Activated CD4-positive, alpha-beta T cell treated with anti-CD3 and anti-CD28 coated beads, Interleukin-2, Interleukin-6, amounts not matched to agents 100 ng/mL and 50 ng/mL, durations not matched to agents 16 hours and 8 hours (primary cell): Measurements from ENCODE around the gene FOSL1.

Experiments
- DNase-seq: peaks from one replicate; pipeline ENCODE4 v3.0.0-alpha.2; 2020

FOSL1 gene

DNA sequence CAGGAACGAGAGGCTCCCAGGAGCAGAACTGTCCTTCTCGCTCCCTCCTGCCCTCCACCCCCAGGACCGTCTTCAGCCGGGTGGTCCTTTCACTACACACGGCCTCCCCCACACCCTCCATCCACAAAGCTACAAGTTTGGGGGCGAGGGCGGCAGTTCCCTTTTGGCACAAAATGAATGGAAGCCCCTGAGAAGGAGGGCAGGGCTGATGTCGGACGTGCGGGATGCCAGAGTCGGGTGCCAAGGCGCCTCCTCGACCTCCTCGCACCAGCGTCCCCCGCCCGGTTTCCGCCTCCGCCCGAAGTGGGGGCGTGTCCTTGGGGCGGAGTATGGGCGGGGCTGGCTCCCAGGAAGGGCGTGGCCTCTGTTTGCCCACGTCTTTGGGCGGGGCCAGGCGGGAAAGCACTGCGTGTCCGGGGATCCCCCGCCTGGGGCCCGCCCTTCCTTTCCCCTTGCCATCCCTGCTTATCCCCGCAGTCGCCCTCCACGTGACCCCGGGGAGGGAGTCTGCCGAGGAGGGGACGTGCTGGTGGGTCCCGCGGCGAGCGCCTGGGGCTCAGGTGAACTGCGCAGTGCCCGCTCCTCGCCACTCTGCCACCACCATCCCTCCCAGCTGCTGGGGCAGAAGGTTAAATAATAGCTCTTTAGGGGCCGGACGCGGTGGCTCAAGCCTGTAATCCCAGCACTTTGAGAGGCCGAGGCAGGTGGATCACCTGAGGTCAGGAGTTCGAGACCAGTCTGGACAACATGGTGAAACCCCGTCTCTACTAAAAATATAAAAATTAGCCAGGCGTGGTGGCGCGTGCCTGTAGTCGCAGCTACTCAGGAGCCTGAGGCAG, 26.7 kb downstream of the FOSL1 start:
- DNase-seq, result peak; percentile 98

DNA sequence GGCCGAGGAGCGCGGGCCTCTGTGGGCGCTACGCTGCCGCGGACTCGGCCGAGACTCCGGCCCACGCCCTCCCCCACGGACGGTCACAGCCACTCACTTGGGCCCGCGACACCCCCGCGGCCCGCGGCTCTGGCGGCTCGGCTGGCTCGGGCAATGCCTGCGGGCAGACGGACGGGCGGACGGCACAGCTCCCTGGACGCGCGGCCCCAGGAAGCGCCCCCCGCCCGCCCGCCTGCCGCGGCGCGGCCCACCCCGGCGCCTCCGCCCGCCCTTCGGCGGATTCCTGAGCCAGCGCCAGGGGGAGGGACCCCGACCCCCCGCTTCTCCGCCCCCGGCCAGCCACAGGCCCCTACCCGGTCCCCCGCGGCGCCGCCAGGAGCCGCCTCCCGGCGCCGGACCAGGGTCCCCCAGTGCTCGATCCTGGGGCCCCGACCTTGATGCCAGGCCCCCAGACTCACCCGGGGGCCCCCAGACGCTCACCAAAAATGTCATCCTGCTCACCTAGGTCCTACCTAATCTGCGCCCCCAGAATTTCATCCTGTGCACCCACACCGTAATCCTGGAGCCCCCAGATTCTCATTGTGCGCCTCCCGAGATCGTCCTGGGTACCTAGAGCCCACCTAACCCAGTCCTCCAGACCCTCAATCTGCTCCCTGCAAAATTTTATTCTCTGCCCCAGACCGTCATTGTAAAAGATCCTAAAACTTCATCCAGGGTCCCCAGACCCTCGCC, 27.4 kb downstream of the FOSL1 start, which contains the start of gene EFEMP2:
Gene EFEMP2 (minus strand): TSS at position 215 of the 732 bp plus-strand sequence. CDS start 446 bp downstream, outside the sequence.
- DNase-seq, result no peak

DNA sequence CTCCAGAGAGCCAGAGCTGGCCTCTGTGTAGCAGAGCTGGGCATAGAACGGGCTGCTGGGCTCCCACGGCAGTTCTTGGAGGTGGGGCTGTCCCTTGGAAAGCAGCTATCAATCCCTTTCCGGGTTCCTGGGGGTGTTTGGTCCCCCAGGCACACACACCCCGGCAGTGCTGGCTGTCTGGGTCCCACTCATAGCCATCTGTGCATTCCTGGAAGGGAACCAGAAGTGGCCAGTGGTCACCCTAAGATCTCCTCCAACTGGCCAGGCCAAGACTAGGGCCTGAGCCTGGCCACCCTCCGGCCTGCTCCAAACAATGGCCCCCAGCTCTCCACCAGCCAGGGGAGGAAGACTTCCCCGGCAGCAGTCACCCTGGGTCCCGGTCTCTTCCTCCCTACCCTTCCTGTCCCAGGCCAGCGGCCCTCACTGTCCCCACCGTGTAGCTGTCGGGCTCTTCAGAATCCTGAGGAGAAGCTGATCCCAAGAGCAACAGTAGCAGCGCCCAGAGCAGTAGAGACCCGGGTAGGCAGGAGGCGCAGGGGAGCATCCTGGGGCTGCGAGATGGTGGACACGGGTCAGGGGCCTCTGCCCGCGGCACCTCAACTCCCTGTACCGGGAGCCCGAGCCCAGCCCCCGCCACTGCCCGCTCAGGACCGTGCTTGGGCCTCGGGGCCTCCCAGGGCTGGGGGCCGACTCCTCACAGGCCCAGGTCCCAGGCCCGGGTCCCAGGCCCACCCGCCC, 28.2 kb downstream of the FOSL1 start:
- no peak for DNase-seq

DNA sequence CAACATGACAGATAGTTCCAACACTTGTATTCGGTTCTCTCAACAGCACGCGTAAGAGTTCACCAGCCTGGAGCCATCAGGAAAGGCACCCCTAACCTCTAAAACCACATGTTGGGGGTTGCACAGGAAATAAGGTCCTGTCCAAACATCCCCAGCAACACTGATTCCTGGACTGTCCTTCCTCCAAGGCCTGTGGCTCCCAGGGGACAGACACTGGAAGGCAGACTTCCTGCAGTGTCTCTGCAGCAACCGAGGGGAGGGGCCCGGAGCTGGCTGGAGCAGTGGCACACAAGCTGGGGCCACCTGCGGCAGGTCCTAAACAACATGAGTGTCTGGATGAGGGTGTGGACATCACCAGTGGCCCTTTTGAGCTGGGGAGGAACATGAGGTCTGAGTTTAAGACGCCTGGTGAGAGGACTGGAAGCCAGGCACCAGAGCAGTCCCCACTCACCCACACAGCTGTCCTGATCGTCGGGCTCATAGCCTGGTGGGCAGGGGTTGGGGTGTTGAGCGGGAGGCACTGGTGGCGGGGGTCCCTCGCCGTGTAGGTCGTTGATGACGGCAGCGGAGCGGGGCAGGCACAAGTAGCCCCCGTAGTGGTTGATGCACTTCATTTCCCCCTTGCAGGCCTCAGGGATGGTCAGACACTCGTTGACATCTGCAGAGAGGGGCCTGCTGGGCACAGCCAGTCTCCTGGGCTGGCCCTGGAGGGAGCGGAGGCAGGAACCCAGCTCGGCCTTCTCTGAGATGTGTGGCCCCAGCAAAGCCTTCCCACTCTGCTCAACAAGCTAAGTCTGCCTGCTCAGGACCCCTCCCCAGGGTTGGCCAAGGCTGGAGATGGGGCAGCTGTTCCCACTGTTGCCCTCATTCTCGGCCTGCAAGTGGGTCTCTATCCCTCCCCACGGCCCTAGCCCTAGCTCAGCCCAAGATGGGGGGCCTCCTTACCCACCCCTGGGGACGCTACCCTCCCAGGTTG, 29.2 kb downstream of the FOSL1 start:
- no peak for DNase-seq

DNA sequence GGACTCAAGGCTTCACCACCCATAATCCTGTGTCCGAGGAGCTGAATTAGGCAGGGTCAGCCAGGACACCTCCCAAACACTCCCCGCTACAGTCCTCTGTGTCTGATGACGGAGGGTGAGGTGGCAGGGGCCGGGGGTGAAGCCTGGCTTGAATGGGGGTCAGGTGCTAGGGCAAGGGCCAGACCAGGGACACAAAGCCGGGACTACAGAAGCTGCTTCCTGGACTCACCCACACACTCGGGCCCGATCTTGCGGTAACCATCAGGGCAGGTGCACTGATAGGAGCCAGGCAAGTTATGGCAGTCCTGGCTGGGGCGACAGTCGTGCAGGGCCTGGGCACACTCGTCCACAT, 29.9 kb downstream of the FOSL1 start:
- DNase-seq, result no peak

DNA sequence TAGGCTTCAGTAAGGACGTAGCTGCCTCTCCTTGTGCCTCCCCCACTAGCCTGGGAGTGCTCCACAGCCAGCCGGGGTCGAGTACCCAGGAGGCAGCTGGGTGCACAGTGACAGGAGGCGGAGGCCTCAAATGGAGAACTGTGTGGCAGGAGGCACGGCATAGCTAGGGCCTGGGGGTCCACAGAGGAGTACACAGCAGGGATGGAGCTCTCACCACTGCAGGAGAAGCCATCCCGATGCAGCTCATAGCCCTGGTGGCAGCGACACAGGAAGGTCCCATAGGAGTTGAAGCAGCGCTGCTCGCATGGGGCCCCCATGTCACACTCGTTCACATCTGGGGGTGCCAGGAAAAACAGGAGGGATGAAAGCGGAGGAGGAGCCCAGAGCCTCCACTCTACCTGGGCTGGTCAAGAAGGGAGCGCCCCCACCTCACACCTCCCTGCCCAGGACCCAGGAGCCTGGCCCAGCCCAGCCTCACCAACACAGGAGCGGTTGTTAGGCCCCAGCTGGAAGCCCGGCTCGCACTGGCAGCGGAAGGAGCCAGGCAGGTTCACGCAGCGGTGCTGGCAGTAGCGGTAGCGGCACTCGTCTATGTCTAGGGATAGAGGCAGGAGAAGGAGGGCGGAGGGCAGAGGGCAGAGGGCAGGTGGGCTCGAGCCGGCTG, 30.4 kb downstream of the FOSL1 start:
- no peak for DNase-seq

DNA sequence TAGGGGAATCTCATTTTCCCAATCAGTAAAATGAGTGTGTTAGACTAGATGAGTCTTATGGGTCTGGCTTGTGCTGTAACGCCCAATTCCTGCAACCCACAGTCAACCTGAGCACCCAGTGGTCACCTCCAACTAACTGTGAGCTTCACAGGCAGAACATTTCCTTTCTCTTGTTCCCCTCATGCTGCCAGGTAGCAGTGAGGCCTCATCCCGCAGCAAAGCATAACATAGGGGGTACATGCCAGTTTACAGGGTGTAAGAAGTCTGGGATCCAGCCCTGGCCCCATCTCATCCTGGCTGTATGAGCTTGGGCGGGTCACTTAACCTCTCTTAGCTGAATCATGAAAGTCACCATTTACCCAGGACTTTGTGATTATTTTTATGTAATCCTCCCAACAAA, 31.3 kb downstream of the FOSL1 start:
- no peak for DNase-seq

DNA sequence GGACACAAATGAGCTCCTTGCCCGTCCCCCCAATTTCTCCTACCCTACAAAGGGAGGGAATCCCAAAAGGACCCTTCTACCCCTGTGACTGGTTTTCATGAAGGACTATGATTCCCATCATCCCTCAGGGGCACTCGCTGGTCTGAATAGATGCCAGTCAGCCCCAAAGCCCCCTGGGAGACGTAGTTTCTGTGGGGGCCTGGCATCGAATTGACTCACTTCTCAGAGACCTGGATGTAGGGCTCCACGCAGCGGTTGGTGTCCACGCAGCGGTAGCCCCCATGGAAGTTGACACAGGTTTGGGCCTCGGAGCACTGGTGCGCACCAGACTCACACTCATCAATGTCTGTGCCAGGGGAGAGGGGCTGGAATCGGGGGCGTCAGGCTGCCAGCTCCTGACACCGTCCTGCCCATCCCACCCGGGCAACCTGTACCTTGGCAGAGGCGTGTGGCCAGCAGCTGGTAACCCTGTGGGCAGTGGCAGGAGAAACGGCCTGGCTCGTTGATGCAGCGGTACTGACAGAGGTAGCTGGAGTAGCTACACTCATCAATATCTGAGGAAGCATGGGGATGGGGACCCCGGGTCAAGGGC, 32.0 kb downstream of the FOSL1 start:
- DNase-seq, result no peak

DNA sequence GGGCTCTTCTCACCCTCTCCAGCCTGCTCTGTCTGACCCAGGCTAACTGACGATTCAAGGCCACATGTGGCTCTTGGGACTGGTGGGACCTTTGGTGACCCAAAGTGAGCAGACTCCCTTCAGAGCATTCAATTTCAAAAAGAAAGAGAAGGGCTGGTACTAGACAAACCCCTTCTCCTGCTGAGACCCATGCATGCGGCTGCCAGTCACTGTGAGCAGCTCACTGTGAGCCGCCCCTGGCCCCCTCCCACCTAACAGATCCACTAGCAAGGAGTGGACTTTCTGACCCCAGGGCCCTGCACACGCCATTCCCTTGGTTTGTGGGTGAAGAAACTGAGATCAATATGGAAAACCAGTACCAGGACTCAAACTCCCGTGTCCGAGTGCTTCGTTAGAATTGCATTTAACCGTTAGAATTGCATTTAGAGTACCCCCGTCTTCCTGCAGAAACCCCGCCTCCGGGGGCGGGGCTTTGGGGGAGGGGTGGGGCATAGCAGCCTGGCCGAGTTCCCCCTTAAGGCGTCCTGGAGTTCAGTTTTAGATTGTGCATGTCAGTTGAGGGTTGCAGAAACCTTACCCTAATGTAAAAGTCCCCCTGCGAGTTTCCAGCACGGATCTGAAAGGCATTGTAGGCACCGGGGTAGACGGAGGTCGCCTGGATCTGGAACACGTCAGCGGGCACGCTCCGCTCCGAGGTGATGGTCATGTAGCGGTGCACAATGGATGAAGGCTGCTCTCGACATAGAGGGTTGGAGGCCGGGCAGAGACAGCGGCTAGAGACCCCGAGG, 32.7 kb downstream of the FOSL1 start:
- no peak for DNase-seq

DNA sequence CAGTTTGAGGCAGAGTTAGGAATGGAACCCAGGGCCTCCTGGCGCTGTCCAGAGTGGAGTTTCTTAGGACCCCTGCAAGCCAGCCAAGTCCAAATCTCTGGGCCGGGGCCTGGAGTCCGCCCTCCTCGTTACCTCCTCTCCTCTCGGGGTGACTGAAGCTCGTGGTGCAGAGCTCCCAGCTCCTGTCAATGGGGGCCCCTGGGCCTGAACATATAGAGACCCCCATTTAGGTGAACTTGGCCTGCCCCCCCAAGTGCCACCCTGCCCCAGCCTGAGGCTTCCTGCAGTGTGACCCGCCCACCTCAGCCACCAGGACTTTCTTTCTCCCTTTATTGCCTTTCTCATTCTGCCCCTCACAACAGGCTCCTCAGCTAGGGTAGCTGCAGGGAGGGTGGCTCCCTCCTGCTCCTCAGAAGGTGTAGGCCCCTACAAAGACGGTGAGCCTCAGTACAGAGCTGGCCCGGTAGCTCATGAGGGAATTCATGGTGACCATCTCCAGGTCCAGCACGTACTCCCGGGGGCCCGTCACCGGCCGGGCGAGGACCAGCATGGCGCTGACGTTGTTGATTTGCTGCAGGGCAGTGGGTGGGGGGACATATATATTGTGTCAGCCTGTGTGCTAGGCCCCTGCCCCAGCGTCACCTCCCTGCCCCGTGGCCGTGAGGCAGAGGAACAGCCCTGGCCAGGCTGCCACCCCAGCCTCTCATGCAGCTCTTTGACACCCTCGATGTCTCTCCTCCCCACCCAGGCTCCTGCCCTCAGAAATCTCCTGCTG, 33.5 kb downstream of the FOSL1 start:
- DNase-seq, result no peak

DNA sequence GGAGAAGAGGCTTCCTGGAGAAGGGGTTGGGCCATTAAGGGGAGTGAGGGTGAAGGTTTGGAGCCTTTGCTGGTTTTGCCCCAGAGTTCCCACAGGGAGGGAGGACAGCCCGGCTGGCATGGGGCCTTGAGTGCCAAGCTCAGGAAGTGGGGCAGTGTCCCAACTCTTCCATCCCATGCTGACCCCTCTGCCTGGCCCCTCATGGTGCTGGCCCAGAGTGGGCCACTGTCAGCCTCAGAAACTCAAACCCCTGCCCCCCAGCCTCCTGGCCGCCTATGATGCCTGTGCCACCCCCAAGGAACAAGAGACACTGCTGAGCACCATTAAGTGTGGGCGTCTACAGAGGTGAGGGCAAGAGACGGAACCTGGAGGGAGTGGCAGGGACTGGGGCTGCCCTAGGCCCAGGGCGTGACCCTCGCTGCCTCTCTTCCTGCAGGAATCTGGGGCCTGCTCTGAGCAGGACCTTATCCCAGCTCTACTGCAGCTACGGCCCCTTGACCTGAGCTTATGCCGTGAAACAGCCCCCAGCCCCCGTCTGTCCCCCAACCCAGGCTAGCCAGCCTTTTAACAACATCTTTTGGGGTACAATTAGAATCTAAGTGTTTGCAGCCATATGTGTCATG, 34.5 kb downstream of the FOSL1 start:
- no peak for DNase-seq

DNA sequence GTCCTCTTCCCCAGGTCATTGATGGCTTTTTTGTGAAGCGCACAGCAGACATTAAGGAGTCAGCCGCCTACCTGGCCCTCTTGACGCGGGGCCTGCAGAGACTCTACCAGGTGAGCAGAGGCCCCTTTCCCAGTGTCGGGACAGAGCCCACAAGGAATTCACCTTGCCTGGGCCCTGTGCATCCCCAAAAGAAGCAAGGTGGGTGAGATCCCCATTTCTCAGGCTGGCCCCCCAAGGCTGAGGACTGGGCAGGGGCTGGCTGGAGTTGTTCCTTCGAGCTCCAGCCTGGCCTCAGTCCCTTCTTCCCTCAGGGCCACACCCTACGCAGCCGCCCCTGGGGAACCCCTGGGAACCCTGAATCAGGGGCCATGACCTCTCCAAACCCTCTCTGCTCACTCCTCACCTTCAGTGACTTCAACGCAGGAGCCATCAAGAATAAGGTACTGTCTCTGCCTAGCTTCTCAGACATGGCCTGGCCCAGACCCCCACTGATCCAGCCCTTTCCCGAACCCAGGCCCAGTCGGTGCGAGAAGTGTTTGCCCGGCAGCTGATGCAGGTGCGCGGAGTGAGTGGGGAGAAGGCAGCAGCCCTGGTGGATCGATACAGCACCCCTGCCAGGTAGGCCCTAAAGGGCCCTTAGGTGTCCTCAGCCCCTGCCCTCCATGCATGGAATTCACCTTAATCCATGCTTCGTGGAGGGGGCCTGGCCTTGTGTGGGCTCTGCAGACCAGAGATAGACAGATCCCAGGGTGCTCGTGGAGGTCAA, 35.3 kb downstream of the FOSL1 start:
- DNase-seq, result no peak

DNA sequence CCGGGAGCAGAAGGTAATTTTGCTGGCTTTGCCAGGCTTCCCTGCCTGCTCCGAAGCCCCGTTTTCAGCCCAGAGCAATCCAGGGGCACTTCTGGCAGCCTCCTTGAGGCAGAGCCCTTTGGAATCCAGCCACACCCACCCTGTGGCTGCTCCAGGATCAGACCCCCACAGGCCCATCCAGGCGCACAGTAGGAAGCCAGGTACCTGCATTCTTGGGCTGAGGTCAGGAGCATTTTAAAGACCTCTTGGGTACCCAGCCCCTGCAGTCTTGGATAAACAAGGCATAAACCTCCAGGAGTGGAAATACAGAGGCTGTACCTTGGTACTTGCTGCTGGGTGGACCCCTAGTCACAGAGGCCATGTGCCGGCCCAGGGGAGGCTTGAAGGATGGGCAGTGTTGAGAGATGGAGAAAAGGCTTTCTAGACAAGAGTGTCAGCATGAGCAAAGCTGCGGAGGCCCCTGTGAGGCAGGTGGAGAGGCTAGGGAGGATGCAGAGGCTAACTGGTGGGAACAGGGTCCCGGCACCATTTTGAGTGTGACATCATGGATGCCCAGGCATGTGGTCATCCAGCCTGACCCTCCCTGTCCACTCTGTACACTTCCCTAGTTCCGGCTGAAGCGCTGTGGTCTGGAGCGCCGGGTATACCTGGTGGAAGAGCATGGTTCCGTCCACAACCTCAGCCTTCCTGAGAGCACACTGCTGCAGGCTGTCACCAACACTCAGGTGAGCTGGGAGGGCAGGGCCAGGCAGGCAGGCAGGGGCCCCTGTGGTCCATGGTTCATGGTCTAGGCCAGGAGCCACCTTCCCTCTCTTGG, 36.1 kb downstream of the FOSL1 start:
- DNase-seq, result no peak

DNA sequence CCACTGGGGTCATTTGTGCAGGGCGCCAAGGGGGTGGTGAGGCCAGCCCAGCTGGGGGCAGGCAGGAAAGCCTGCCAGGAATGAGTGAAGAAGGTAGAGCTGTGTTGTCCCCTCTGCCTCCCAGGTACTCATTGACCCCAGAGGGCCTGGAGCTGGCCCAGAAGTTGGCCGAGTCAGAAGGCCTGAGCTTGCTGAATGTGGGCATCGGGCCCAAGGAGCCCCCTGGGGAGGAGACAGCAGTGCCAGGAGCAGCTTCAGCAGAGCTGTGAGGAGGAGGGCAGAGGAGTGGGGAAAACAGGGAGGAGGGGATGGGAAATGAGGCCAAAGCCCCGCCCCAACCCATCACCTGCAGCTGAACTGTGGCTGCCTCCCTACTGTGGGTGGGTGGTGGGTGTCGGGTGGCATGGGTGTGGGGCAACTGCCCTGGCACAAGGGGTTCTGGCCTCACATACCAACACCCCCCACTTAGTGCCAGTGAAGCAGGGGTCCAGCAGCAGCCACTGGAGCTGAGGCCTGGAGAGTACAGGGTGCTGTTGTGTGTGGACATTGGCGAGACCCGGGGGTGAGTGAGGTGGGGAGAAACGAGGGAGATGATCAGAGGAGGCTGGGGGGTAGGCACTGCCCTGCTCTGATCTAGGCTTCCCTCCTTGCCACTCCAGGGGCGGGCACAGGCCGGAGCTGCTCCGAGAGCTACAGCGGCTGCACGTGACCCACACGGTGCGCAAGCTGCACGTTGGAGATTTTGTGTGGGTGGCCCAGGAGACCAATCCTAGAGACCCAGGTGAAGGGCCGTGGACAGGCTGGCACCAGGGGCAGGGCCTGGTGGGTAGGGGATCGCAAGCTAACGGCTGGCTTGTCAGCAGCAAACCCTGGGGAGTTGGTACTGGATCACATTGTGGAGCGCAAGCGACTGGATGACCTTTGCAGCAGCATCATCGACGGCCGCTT, 37.0 kb downstream of the FOSL1 start:
- DNase-seq, result no peak

DNA sequence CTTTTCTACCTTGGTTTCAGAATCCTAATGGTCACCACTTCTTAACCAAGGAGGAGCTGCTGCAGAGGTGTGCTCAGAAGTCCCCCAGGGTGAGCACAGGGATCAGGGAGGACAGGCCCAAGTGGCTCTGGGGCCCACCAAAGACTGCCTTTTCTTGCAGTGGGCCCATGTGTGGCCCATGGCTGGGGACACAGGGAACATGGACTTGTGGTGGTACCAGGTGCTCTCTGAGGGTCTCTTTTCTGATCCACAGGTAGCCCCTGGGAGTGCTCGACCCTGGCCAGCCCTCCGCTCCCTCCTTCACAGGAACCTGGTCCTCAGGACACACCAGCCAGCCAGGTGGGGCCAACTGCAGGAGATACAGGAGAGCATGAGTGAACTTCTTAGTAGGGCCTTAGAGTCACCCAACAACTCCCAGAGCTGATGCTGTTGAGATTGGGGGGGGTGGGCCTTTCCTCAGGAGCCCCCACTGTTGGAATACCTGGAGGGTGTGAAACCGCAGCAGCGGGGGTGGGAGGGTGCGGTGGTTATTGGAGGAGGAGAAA, 37.9 kb downstream of the FOSL1 start:
- DNase-seq, result no peak
